GM19324 (cell line): ENCODE data around the gene KIF5C.
"Not testable (repeated sequence)": the region's sequence is repeated elsewhere in the genome, so short reads cannot be mapped to it uniquely, and the experiment has no call there.

Experiments
- ATAC-seq: cut with Tn5 transposase; IDR thresholded peaks from one replicate; pipeline ENCODE4 v1.9.1; 2021; ENCODE audit warnings: mild to moderate bottlenecking, moderate library complexity; ENCODE audit not compliant: unreplicated experiment, low FRiP score

Gene KIF5C

GRCh38 chr2:148959745-148960144 is 84.7 kb downstream of the KIF5C start:
- ATAC-seq, result no peak

DNA sequence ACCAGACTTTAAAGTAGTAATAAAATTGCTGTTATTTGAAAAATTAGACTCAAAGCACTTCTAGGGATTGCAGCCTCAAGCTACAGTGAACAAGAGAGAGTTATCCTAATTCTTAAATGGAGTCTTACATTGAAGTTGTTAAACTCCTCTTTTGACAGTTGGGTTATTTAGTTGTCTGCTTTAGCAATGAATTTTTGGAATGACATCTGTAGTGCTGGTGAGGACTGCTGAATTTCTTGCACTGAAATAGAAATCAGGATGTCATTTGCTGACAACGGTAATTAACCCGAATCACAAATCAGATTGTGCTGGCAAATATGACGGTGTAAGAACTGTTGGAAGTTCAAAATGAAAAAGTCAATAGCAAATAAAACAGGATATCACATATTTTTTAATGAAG is 85.5 kb downstream of the KIF5C start:
- ATAC-seq, result no peak

- no peak for ATAC-seq
These were observed 88.4 kb downstream of the KIF5C start for GRCh38 chr2:148963461-148963860.

- peak; percentile 49 for ATAC-seq
These were observed 90.8 kb downstream of the KIF5C start for GRCh38 chr2:148965623-148966437.

DNA sequence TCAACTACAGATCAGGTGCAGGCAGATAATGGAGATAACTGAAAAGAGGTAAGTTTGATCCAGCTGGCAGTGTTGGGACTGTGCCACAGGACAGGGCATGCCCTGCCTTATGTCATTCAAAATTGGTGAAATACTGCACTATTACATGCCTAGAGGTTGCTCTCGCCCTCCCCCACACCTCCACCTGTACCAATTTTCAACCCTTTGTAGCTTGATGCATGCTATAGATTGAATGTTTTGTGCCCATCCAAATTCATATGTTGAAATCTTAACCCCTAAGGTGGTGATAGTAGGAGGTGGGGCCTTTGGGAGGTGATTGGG is 91.4 kb downstream of the KIF5C start:
- no peak for ATAC-seq

DNA sequence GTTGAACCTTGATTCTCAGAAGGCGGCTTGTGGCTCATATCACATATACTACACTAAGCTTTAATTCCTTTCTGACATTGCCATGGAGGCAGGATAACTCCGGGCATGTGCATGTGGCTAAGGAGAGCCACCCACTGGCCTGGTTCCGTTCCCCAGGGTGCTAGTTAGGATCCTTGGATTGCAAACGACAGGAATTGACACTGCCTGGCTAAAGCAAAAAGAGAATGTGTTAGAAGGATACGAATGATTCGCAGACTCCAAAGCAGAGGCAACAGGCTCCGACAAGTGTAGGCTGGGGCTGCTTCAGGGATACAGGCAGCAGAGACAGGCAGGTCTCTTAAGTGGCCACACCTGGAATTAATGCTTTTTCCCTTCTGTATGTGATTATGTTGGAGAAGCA is 92.0 kb downstream of the KIF5C start:
- ATAC-seq, result no peak

GRCh38 chr2:148967578-148967977 is 92.6 kb downstream of the KIF5C start:
- ATAC-seq, result no peak

DNA sequence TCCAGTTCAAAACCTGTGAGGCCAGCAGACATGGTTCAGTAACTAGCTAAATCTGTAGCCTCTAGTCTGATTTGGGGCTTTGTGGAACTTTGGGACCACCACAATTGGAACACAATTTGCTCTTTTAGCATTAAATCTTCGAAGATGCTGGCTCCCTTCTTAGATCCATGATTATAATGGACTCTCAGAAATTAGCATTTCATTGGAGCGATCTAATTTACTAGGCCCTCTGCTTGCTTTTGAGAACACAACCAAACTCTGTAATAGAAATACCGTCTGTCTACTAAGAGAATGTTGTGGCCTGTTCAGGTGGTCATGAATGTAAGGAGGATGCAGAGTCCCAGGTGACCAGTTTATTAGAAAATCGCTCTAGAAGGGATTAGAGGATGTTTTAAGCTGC is 93.3 kb downstream of the KIF5C start:
- no peak for ATAC-seq

DNA sequence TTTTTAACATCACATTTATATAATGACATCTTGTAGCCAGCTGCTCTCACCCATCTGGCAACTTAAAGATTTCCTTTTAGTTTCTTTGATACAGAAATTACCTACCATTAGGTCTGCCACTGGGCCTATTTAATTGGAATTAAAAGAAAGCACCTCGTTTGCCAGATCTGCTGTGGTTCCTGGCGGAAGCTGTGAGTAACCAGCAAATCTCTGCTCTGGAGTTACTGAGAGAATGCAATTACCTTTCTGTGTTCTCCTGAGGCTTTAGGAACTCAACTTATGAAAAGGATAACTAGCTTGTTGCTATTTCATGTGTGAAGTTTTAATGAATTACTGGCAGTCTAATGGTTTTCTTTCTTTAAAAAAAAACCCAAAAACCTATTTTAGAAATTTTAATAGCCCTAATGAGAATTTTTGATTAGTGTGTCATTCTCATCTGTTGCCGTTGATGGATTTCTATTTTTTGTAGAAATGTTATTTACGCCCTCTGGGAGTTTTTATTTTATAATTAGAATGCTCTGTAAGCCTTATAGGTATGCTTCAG is 93.8 kb downstream of the KIF5C start:
- no peak for ATAC-seq

DNA sequence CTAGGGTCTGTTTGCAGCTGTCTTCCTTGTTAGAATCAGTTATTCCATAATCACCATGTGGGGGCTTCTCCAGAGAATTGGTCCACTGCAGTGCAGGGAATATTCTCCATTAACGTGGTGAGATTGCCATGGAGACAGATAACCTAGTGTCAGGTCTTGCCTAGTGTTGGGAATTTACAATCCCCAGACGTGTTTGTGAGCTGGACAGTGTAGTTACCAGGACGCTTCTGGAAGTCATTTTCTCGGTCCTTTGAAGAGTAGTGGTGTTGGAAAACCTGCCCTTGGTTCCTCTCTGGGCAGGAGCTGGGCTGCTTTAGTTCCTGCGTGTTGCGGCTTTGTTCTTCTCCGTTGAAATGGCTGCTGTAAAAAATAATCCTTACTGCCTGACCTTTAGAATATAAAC is 94.6 kb downstream of the KIF5C start:
- no peak for ATAC-seq

GRCh38 chr2:148970385-148970784 is 95.4 kb downstream of the KIF5C start:
- no peak for ATAC-seq

- ATAC-seq, result no peak
These were observed 96.5 kb downstream of the KIF5C start for GRCh38 chr2:148971547-148971946.

DNA sequence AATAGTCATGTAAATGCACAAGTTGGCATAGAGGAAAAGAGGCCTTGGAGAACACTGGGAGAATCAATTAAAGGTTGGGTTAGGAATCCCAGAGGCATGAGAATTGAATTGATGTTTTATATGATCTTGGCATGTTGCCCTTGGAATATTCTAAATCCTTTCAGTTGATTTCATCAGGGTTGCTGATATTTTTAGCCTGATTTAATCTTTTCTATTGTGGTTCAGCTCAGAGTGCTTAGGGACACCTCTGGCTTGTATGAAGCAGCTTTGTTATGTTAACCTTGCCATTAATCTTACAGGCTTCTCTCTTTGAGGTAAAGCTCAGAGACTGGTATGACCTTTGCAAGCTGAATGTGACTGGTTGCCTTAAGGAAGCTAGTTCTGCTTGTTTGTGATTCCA is 99.1 kb downstream of the KIF5C start:
- ATAC-seq, result no peak

GRCh38 chr2:148978026-148978685 is 103.1 kb downstream of the KIF5C start:
- no peak for ATAC-seq

DNA sequence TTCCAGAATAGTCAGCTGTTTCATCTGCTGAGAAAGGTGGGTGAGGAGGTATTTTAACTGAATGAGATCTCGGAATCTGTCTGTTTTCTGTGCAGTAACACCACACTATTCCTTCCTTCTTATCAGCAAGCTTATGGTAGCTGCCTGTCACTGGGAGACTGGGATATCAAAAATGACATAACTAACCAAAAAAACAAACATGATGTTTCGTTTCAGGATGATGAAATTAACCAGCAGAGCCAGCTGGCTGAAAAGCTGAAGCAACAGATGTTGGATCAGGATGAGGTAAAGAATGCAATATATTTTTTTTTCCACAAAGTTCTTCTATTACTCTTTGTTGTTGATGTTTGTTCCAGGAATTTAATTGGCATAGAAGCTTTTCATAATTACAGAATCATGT is 103.7 kb downstream of the KIF5C start:
- no peak for ATAC-seq

DNA sequence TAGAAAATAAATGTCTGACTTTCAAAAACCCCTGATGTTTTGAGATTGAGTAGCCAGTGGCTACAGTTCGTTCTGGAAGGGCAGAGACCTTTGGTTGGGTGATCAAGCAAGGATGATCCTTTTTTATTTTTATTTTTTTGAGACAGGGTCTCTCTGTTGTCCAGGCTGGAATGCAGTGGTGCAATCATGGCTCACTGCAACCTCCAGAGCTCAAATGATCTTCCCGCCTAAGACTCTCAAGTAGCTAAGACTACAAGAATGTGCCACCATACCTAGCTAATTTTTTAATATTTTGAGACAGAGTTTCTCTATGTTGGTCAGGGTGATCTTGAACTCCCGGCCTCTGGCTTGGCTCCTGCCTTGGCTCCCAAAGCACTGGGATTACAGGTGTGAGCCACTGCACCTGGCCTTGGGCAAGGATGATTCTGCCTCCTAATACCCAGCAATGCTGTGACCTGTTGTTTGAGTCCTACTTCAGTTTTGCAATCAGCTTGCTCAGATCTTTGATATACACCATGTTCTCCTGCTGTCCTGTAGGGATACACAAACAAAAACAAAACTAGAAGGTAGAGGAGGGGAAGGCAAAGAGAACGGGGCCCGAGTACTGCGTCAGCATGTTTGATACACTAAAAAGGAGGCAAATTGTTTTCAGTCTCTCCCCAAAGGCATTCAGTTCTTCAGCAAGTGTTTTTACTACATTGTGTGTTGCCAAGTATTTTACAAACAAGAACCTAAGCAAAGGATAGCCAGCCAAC is 104.3 kb downstream of the KIF5C start:
- no peak for ATAC-seq

DNA sequence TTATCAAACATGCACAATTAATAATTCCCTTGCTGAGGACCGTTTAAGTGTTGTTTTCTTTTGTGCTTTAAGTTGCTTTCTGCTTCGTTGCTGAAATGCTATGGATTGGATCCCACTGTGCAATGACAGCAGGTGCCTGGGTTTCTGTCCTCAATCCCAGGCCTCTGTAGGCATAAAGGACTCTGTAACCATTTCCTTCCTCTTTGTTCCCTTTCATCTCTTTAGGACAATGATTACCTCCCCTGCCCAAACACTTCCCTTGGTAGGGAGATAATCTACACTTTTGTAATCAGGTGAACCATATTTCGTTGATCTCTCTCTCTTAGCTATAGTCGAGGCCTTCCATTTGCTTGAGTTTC is 104.9 kb downstream of the KIF5C start:
- no peak for ATAC-seq

- not testable (repeated sequence) for ATAC-seq
These were observed 105.5 kb downstream of the KIF5C start for GRCh38 chr2:148980496-148980895.

DNA sequence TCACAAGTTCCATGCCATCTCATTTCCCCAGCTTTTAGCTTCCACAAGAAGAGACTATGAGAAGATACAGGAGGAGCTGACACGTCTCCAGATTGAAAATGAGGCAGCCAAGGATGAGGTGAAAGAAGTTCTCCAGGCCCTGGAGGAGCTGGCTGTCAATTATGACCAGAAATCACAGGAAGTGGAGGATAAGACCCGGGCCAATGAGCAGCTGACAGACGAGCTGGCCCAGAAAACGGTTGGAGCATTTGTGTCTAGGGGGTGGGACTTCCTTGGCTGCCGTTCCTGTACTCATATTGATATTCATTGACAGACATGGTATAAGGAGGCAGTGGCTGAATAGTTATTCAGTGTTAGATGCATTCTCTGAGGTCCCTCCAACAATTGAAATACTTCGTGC is 106.3 kb downstream of the KIF5C start:
- ATAC-seq, result no peak

- ATAC-seq, result no peak
These were observed 106.8 kb downstream of the KIF5C start for GRCh38 chr2:148981781-148982180.

GRCh38 chr2:148982282-148982681 is 107.3 kb downstream of the KIF5C start:
- ATAC-seq, result no peak
